Activated CD4-positive, alpha-beta T cell treated with anti-CD3 and anti-CD28 coated beads, Interleukin-2, amount 50 U/mL, for 1 hour (primary cell): ENCODE data around the gene KDM4E.

Experiments used
- DNase-seq: peaks from one replicate; pipeline ENCODE4 v3.0.0-alpha.2; 2020

KDM4E gene

DNA sequence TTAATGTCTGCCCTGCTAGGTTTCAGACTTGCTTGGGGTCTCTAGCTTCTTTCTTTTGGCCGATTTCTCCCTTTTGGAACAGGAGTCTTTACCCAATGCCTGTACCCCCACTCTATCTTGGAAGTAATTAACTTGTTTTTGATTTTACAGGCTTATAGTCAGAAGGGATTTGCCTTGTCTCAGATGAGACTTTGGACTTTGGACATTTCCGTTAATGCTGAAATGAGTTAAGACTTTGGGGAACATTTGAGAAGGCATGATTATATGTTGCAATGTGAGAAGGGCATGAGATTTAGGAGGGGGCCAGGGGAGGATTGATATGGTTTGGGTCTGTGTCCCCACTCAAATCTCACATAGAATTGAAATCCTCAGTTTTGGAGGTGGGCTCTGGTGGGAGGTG is 29.3 kb downstream of the KDM4E start:
- DNase-seq = no peak

DNA sequence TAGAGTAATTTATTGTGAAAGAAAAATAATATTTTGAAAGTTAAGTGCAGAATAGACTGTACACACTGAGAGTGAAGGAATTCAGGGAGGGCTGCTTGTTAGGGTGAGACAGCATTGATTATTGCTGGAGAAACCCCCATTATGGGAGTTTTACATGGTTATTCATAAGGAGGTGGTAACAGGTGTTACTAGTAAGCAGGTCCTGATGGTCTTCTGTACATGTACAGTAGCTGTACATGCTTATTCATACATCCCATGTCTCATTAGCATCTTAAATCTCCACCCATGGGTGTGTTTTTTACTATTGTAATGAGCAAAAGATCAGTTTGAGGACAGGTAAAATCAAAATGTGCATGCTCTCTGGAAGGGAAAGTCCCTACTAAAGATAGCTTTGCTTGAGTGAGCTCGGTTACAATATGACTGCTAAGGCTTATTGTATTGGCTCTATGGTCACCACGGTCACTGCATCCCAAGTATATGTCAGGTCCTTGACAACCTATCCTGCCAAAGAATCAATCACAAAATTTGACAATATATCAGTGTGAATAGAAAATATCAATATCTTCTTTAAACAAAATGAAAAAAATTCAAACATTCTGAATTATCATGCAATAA is 30.3 kb downstream of the KDM4E start:
- no peak for DNase-seq

DNA sequence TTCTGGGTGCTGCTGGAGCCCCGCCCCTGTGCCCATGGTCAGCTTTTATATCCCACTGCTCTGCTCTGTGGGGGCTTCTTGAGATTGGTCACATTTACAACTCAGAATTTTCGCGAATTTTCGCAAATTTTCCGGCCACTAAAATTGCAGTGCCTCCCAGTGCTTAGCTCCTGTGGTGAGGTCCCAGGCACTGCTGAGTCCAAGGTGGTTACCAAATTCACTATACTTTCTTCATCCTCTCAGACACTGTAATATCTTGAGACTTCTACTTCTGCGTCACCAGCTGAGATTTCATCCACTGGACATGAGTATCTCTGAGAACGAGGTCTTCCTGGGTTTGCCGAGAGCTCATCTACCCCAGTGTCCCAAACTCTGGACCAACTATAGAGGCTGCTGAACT is 32.9 kb downstream of the KDM4E start:
- DNase-seq = no peak

DNA sequence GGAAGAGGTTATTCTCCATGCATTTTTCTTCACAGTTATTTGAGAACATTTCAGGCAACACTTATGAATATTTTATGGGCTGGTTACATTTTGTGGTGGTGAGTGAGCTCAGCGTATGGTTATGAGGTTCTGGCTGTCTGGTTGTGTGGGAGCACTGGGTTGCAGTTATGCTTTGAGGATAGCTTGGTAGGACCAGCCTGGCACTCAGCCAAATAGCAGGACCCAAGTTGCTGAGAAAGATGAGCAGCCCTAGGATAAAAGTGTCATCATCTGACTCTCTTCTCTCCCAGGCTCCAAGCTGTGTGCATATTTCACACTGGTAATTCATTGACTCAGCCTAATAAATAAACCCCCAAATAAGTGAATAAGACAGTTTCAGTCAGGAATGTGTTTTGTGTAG is 33.6 kb downstream of the KDM4E start:
- DNase-seq = no peak

DNA sequence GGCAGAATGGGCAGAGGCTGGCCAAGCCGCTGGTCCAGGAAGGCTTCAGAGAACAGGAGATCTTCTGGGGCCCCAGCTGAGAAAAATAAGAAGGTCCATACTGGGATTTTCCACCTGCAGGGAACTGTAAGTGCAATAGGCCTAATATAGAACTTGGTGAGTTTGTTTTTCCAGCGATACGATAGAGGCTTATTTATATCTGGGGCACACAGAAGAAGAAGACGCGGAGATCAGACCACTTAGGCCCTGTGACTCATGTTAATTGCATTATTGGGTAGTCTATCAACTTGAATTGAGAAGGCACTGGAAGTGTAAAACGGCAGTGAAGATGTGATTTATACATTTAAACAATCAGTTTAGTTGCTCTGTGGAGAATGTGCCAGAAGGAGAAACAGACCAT is 34.0 kb downstream of the KDM4E start:
- no peak for DNase-seq

DNA sequence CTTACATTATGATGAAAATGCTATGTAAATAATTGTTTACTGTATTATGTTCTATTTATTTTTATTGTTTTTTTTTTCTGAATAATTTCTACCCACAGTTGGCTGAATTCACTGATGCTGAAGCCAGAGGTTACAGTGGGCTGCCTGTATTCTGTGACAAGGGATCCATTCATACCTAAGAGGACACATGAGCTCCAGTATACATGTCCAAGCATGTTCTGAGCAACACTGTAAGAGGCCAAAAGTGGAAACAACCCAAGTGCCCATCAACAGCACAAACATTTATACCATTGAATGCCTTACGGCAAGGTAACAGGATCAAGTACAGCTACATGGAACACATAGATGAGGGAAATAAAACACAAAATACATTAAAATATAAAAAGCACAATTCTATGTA is 40.3 kb downstream of the KDM4E start:
- no peak for DNase-seq

DNA sequence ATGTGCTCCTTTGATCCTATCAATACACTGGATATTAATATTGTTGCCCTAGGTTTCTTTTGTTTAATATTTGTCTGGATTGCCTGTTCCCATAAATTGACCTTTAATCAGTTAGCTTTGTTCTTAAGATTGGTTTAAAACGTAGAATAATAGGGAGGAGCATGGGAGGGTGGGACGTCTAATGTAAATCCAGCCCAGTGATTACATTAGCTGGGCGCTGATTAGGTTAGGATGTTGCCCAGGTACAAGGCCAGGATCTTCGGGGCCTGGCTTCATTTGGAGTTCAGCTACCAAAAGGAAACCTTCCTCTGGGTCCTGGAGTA is 41.6 kb downstream of the KDM4E start, which contains the start of gene SRSF8:
Gene SRSF8 (plus strand): TSS at position 204 of the 323 bp plus-strand sequence. CDS start 308 bp downstream, outside the sequence.
- DNase-seq = no peak

DNA sequence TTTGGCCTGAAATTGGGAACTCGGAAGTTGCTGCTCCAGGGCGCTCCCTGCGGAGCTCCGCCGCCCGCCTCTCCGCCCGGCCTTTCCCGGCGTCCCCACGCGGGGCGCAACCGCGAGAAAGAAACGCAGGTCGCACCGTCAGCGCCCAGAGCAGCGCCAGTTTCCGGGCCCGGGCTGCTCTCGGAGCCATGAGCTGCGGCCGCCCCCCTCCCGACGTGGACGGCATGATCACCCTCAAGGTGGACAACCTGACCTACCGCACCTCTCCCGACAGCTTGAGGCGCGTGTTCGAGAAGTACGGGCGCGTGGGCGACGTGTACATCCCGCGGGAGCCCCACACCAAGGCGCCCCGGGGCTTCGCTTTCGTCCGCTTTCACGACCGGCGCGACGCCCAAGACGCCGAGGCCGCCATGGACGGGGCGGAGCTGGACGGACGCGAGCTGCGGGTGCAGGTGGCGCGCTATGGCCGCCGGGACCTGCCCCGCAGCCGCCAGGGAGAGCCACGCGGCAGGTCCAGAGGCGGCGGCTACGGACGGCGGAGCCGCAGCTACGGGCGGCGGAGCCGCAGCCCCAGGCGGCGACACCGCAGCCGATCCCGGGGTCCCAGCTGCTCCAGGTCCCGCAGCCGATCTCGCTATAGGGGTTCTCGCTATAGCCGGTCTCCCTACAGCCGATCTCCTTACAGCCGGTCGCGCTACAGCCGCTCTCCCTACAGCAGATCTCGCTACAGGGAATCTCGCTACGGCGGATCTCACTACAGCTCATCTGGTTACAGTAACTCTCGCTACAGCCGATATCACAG is 42.2 kb downstream of the KDM4E start:
- peak; percentile 70 for DNase-seq

DNA sequence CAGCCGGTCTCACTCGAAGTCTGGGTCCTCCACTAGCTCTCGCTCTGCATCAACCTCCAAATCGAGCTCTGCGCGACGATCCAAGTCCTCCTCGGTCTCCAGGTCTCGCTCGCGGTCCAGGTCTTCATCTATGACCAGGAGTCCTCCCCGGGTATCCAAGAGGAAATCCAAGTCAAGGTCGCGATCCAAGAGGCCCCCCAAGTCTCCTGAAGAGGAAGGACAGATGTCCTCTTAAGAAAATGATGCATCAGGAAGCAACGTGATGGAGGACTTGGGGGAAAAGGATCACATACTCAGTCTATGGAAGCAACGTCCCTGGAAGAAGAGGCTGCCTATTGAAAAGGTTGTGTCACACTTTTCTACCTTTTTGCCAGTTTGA is 42.8 kb downstream of the KDM4E start:
- no peak for DNase-seq

DNA sequence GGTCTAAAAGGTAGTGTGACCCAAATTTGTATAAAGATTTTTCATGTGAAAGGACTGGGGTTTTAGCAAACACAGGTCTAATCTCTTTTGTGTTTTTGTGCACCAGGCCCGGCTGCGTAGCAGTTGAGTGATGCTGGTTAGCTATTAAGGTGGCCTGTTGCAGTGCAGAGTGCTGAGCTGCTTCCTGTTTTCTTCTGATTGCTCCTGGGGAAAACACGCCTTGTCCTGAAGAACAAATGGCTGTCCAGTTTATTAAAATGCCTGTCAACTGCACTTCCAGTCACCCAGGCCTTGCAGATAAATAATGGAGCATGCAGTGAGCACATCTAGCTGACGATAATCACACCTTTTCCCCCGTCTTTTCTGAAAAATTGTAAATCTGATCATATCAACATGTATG is 43.5 kb downstream of the KDM4E start:
- DNase-seq = peak; percentile 54

DNA sequence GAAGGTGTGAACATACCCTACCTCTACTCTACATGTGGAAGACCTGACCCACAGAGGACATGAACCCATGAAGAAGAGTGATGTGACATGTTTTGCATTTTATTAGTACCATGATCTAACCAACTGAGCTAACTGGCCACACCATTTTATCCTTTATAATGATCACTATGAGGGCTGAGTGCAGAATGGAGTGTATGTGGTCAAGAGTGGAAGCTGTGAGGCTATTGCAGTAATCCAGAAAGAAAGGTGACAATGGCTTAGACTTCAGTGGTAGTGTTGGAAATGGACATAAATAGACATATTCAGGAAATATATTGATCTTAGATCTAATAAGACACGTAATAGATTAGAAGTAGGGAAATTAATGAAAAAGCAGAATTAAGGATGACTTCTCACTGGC is 45.4 kb downstream of the KDM4E start:
- DNase-seq = no peak

DNA sequence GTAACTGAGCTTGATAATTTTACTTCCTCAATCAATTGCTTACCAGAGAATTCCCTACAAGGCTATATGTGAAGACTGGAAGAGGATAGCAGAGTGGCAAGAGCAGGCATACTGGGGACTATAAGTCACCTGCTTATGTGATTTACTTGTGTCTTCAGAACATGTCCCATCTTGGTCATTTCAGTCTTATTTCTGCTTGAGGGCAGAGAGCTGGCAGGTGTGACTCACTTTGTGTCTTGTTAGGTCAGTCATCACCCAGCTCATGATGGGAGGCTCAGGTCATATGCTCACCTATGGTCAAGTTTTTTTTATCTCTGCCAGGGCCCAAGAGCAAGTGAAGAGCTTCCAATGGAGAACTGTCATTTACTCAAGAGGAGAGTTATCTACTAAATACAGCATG is 47.9 kb downstream of the KDM4E start:
- no peak for DNase-seq

DNA sequence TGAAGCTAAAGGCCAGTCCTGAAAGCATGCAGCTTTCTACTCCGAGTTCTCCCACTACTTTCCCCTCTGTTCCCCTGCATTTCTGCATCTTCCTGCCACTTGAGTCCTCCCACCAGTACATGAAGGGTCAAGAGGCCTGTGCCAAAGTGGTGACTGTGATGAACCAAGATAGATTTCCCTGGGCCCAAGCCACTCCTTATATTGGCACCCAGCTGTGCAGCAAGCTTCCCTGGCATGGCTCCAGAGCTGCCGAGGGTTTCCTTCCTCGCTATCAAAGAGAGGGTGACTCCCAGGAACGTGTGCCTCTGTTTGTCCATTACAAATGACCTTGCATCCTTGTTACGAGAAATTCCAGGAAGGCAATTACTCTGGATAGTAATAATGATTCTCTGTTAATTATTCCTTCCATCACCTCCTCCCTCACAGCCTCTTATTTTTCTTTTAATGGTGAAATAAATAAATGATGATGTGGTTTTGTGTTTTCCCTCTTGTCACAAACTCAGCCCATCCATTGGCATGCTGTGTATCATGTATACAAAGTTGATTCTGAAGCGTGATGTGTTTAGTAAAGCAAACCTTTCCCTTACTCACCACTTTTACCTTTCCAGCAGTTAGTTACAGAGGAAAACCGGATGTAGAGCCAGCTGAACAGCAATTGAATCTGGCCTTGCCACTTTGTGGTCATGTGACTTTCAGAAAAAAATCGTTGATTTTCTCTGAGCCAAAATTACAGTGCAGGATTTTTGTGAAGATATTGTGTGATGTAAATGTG is 49.9 kb downstream of the KDM4E start:
- no peak for DNase-seq

DNA sequence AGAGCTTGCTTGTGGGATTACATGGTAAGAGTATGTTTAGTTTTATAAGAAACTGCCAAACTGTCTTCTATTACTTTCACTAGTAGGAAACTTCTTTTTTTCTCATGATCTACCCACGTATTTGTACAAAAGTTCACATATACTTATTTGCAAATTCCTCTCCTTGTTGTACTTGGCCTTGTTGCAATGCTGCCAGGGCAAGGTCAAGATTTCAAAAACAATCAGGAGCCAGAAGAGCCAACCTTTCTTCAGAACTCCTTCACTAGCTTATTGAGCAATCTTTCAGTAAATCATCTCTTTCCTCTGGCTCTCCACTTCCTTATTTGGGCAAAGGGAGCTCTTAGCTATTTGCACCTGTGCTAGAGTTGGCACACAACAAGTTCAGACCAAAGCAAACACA is 51.4 kb downstream of the KDM4E start:
- no peak for DNase-seq

DNA sequence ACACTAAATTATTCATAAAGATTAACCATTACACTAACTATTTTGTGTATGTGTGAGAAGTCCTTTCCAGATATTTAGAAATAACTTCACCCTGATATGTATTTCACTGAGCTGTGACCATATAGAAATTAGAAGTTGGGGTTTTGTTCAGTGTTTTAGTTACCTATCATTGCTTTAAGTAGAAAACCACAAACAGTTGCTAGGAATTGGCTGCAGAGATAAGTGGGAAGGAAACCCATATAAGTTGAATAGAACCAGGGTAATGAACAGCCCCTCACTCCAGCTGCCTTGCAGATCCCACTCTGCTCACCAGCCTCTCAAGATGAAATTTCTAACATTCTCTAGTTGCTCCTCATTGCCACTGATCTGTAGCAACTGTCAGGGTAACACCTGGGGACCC is 51.9 kb downstream of the KDM4E start:
- DNase-seq = no peak
